GM12878 (cell line): Measurements from ENCODE around the gene TSPAN31.

Source experiments
- EZH2 ChIP-seq: IDR thresholded peaks from 2 replicates; pipeline ENCODE4 v1.6.1; 2012; ENCODE audit warnings: low read depth, mild to moderate bottlenecking, control low read depth, inconsistent platforms, low read length, borderline replicate concordance; ENCODE audit not compliant: control insufficient read depth
- POLR2A ChIP-seq: IDR thresholded peaks from 2 replicates; pipeline ENCODE4 v1.6.1; 2011; ENCODE audit warnings: low read depth, mild to moderate bottlenecking, low read length
- WRNIP1 ChIP-seq: IDR thresholded peaks from 2 replicates; pipeline ENCODE4 v1.6.1; 2011; ENCODE audit warnings: low read depth, low read length, improper control_type of control experiment, borderline replicate concordance
- ZNF592 ChIP-seq: fragments of 450-650 bp; IDR thresholded peaks from 2 replicates; pipeline ENCODE4 v1.6.1; 2017; ENCODE audit warnings: mild to moderate bottlenecking, moderate library complexity

GRCh38 chr12:57713209-57713608, 31.6 kb upstream of the TSPAN31 start:
- TF ChIP-seq ZNF592 (no peak), POLR2A (no peak), EZH2 (no peak), WRNIP1 (no peak)
